Measurements from ENCODE around the gene CAND1.
"Not testable (repeated sequence)": the region's sequence is repeated elsewhere in the genome, so short reads cannot be mapped to it uniquely, and the experiment has no call there.

Gene CAND1

DNA sequence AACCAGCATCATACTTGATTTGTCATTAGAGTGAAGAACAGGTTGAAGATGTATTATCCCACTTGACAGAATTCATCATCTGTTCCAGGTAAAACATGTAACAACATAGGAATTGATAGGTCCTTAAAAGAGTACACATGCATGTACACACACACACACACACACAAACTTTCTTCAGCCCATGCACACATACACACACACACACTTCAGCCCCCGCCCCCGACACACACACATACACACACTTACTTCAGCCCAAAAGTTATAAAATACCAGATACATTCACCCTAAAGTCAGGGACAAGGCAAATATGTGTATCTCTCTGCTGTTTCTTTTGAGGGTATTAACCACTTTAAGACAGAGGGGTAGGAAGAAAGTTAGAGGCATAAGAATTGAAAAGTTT lies 15.4 kb downstream of the CAND1 start:
- no peak for DNase-seq

DNA sequence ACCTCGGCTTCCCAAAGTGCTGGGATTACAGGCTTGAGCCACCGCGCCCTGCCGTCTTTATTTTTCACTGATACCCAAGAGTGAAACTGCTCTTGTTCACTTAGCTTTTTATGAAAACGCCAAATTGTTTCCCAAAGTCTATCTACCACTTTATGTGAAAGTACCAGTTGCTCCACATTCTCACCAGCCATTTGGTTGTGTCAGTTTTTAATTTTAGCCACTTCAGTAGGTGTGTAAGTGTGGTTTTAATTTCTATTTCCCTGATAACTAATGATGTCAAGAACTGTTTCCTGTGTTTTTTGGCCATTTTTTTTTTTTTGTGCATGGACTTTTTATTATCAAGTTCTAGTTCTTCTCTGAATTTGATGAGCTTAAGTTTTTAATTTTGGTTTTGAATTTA lies 17.1 kb downstream of the CAND1 start:
- no peak for DNase-seq

DNA sequence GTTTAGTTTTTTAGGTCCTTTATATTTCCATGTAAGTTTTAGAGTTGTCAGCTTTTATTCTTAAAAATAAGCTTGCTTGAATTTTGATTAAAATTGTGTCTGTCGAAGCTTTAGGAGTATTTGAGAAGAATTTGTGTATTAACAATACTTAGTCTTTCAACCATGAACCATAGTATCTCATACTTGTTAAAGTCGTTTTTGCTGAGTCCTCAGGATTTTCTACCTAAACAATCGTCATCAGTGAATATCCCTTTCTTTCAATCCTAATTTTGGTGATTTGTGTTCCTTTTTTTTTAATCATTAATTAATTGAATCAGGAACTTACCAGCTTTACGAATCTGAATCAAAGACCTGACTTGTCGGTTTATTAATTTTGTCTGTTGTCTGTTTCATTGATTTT lies 18.2 kb downstream of the CAND1 start:
- no peak for DNase-seq

DNA sequence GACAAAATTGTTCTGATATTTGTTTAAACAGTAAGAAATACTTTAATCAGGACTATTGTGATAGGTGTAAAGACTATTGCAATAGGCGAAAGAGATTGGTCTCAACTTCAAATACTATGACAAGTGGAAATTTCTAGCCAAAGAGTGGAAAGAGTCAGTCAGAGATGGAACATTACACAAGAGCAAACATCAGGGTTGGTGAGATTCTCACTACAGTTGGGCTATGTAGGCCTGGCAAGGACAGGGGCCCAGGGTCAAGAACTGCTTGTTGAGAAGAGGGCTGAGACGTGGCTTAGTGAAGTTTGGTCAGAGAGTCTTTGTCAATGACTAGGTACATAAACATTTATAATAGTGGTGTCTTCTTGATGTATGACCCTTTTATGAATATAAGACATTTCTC lies 19.4 kb downstream of the CAND1 start:
- no peak for DNase-seq

DNA sequence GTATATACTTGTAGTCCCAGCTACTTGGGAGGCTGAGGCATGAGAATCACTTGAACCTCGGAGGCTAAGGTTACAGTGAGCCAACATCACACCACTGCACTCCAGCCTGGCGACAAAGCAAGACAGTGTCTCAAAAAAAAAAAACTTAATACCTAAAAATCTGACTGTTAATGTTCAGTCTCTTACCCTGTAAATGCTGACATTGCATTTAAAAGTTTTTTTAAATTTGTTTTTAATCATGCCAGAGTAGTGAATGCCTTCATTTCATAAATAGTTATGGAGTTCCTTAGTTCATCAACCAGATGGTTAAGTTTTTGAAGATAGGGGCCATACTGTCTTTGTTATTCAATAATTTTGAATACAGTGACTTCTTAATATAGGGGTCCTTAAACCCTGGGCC lies 21.2 kb downstream of the CAND1 start:
- DNase-seq = no peak

DNA sequence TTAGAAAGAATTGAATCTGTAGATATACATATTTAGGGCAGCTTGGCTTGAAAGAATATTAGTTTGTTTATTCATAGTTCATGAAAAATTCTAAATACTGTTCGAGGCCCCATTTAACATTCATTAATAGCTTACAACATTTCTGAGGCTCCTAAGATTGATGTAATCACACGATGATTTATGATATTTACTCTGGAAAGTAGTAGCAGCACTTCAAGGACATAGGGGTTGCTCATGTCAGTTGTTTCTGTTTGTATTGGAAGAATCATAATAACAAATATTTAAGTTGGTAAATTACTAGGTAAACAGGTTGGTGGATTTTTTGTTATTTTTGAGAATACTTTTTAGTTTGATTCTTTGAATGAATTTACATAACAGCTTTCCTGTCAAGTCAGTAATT lies 30.4 kb downstream of the CAND1 start:
- no peak for DNase-seq

DNA sequence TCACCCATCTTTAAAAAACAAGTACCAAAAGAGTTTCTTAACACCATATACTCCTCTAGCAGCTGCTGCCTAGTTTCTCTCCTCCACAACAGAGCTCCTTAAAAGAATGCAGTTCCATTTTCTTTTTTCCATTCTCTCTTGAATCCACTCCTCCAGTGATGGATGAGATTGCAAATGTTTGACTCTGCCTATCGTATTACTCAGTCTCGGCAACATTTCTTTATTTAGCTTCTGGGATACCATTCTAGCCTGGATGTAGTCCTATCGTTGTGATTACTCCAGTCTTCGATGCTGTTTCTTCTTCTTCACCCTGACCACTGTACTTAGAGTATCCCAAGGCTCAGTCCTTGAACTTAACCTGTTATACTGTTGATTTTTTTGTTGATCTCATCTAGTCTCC lies 30.8 kb downstream of the CAND1 start:
- no peak for DNase-seq

DNA sequence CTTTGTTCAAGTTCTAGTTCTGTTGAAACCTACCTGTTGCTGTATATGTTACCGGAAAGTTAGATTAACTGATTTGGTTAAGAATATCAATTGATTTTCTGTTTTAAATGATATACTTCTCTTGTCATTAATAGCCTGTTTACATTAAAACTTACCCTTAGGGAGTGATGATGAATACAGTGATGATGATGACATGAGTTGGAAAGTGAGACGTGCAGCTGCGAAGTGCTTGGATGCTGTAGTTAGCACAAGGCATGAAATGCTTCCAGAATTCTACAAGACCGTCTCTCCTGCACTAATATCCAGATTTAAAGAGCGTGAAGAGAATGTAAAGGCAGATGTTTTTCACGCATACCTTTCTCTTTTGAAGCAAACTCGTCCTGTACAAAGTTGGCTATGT lies 33.0 kb downstream of the CAND1 start:
- DNase-seq = no peak

DNA sequence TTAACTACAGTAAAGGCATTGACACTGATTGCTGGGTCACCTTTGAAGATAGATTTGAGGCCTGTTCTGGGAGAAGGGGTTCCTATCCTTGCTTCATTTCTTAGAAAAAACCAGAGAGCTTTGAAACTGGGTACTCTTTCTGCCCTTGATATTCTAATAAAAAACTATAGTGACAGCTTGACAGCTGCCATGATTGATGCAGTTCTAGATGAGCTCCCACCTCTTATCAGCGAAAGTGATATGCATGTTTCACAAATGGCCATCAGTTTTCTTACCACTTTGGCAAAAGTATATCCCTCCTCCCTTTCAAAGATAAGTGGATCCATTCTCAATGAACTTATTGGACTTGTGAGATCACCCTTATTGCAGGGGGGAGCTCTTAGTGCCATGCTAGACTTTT lies 36.4 kb downstream of the CAND1 start:
- no peak for DNase-seq

DNA sequence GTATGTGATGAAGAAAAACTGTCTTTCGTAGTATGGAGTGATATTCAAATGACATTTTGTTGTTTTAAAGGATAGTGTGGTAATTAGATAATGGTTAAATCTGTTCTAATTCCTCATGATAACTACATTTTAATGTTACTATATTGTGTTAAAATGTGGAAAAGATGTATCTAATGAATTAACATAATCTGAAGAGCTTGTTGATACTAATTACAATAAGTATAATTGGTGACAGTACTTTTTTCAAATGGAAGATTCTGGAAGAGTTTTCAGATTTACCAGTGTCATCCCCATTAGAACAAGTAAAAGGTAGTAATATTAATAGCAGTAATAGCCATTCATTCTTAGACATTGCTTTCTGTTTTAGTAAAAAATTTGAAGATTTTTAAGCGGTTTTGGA lies 37.6 kb downstream of the CAND1 start:
- DNase-seq = no peak

DNA sequence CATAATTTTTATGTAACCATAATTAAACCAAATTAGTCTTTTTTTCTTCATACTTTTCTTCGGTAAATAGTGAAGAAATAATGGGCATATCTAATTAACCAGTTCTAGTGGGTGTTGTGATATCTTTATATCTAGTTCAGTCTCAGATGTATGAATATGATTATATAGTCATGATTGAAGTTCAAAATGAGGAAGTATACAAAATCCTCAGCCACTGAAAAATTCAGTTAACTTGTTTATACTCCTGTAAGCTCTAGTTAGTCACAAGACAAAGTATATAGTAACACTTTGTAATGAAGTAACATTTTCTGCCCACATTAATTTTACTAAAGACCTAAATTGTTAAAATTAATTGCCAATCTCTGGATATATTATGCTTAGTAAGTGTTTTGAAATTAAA lies 46.5 kb downstream of the CAND1 start:
- DNase-seq = no peak

DNA sequence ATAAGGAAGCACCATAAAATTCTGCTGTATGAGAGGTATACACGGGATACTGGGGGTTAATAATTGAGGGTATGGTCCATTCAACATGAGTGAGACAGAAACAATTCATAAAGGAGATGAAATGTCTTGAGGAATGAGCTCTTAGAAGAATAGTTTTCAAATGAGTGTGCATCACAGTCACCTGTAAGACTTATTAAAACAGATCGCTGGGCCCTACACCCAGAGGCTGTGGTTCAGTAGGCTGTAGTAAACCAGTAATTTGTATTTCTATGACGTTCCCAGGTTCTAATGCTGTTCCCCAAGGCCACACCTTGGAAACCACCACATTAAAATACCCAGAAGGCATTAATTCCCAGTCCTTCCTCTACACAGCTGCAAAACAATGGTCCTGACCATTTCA lies 49.6 kb downstream of the CAND1 start:
- DNase-seq = no peak

DNA sequence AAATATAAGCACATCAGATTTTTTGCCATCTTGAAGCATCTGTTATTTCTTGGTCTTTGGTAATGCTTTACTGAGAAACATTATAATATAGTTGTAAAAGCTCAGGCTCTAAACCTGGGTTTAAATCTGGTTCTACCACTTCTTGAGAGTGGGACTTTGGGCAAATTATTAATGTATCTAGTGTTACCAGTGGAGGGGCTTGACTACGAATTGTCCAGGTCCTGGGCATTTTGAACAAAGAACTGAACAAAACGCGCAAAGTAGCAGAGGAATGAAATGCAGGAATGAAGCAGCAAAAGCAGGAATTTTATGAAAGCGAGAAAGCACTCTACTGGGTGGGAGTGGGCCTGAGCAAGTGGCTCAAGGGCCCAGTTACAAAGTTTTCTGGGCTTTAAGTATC lies 50.8 kb downstream of the CAND1 start:
- DNase-seq = no peak

DNA sequence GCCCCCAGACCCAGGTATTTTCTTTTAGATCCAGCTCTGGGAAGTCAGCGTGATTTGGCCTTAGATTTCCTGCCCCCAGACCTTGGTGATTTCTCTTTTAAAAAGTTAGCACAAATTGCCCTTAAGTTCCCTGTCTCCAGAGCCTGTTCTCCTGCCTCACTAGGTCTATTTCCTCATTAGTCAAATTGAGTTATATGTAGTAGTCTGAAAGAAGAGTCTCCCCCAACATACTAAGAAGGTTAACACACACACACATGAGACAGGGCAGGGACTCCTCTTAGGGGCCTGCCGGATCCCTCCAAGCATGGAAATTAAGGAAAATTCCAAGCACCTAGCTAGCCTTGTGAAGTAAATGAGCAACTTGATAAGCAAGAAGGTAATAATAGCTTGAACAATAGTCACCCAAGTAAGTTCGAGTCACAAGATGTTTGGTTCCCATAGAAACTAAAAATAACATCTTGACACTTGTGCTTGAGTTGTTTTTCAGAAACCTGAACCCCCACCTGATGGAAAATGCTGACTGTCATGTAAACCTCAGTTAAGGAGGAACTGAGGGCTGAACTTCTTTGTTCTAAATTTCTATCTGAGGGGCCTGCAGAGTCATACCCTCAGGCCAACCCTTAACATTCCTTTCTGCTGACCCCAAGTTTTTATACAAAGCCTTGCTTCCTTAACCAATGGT lies 51.6 kb downstream of the CAND1 start:
- DNase-seq = peak in 1 of 6 experiments; percentile 4

DNA sequence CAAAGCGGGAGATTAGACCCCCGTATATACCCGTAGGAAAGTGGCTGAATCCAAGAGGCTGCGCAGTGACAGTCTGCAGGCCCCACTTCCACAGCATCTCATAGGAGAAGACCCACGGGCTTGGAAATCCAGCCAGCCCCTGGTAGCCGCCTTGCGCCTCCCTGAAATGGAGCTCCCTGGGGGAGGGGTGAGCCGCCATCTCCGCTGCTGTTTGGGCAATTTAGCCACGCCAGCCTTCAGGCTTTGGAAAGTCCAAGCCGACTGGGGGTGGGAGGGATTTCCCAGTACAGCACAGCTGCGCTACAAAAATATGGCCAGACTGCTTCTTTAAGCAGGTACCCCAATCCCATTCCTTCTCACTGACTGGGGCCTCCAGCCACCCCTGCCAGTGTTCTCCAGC lies 53.4 kb downstream of the CAND1 start:
- DNase-seq = no peak

DNA sequence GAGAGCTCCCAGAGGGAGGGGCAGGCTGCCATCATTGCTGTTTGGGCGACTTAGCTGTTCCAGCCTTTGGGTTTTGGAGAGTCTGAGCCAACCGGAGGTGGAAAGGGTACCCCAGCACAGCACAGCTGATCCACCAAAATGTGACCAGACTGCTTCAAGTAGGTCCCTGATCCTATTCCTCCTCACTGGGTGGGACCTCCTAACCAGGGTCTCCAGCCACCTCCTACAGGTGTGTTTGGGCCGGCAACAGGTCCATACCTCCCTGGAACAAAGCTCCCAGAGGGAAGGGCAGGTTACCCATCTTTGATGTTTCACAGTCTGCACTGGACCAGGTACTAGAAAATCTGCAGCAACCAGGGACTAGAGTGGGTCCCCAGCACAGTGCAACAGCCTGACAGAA lies 53.8 kb downstream of the CAND1 start:
- no peak for DNase-seq

DNA sequence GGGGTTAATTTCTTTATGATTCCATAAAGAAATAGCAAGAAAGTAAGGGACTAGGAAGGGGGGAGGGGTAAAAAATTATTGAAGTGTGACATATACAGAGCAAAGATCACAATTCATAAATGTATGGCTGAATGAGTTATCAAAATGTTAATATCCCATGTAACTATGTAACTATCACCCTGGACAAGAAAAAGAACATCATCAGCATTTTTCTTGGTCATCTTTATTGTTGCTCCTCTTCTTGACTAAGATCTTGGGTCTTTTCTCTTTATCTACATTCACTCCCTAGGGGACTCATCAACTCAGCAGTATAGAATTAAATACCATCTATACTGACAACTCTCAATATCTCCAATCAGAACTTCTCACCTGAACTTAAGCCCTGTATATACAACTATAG lies 57.5 kb downstream of the CAND1 start:
- no peak for DNase-seq

DNA sequence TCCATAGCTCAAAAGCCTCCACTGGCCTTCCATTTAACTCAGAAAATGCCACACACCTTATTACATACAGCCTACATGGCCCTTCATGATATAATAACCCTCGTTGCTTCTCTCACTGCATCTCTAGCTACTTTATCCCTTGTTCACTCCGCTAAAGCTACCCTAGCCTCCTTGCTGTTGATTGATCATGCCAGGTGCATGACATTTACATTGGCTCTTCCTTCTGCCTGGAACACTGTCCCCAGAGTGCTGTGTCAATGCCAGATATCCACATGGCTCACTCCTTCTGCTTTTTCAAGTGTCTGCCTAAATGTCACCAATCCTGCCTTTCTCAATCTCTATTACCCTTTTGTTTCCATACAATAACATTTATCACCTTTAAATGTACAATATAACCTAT lies 58.3 kb downstream of the CAND1 start:
- DNase-seq = no peak

DNA sequence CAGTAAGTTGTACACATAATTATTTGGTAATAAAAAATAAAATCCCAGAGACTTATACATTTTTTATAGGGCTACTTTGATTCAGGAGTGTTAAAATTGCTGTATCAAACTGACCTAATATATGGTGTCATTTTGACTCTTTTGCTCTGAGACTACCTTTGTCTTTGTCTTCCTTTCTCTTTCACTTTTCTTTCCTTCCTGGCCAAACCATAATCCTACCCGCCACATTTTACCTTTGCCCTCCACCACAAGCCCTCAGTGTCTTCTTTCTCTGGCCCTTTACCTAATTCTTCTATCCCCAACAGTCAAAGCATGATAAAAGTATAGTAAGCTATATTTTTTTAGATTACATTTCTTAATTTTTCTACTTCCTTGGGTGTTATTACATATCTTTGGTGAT lies 62.0 kb downstream of the CAND1 start:
- no peak for DNase-seq

DNA sequence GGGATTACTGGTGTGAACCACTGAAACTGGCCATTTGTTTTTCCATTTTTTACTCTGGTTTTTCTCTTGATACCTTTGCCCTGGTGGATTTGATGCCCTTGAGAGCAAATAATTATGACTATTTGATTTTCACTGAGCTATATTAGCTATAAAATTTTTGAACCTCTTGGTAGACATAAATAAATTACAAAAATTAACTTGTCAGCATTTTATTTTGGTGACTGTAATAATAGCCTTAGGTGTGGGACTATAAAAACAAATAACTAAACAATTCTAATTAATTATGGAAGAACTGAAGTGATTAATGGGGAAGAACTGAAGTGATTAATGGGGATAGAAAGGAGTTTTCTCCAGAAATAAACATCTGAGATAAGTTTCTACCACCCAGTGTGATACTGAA lies 62.7 kb downstream of the CAND1 start:
- DNase-seq = no peak

DNA sequence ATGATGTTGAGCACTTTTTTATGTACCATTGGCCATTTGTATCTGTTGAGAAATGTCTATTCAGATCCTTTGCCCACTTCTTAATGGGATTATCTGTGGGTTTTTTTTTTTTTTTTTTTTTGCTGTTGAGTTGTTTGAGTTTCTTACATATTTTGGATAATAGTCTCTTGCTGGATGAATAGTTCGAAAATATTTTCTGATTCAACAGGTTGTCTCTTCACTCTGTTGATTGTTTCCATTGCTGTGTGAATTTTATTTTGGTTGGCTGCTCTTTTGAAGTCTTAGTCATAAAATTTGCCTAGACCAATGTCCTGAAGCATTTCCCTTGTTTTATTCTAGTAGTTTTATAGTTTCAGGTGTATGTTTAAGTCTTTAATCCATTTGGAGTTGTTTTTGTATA lies 64.5 kb downstream of the CAND1 start:
- no peak for DNase-seq

DNA sequence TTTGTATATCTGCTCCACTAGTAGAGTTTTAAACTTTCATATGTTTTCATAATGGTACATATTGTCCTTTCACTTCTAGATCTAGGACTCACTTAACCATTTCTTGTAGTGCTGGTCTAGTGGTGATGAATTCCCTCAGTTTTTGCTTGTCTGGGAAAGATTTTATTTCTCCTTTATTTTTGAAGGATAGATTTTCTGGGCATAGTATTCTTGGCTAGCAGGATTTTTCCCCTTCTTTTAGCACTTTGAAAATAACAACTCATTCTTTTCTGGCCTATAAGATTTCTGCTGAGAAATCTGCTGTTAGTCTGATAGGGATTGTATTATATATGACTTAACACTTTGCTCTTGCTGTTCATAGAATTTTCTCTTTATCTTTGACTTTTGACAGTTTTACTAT lies 69.3 kb downstream of the CAND1 start:
- DNase-seq = no peak

DNA sequence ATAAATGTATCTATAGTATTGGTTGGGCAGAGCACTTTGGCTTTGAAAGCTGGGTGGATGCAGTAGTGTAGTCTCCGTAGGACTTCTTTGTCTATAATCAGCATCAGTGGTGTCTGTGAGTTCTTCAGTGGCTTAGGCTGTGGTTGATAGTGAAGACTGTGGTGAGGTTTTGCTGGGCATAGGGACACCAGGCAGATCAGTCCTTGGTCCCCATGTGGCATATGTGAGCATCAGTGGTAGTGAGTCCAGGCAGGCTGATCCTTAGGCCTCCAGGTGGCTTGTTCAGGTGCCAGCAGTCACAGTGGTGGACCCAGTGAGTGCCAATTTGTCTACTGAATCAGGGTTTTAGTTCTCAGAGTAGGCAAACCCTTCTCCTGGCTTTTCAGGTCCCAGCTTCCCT lies 70.4 kb downstream of the CAND1 start:
- no peak for DNase-seq

DNA sequence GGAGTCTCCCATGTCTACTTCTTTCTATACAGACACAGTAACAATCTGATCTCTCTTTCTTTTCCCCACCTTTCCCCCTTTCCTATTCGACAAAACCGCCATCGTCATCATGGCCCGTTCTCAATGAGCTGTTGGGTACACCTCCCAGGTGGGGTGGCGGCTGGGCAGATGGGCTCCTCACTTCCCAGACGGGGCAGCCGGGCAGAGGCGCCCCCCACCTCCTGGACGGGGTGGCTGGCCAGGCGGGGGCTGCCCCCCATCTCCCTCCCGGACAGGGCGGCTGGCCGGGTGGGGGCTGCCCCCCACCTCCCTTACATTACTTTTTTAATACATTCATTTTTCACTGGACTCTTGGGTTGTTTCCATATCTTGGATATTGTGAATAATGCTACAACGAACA lies 71.9 kb downstream of the CAND1 start:
- DNase-seq = not testable (repeated sequence)

DNA sequence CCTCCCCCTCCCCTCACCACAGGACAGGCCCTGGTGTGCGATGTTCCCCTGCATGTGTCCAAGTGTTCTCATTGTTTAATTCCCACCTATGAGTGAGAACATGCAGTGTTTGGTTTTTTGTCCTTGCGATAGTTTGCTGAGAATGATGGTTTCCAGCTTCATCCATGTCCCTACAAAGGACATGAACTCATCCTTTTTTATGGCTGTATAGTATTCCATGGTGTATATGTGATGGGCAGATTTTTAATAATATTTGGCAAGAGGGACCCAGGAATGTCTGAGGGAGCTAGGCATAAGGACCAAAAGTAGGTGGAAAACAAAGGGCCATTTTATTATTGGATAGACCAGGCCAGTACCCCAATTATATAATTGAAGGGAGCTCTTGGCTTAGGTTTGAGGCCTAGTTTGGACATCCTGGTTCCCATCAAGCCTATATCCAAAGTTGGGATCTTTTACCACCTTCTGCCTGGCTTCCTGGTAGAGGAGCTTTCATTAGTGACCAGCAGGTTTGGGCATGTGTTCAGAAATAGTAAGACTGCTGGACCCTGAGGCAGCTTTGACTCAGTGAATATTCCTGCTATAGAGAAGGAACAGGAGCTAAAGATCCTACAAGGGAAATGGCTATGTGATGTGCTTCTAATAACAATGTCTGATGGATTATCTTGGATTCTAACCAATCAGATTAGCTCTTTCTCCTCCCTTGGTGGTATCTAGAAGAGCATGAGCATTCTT lies 76.0 kb downstream of the CAND1 start:
- DNase-seq = no peak

Data from stimulated activated naive CD4-positive, alpha-beta T cell (primary cell).